DOHH2 (cell line): ENCODE results near the gene BMPER.

Experiments used
- H3F3A ChIP-seq: fragments of 200-600 bp; sonication (generic), shearing (Covaris generic); 2 replicates; pipeline ENCODE4 v1.6.0; 2016; ENCODE audit warnings: antibody characterized with exemption, mild to moderate bottlenecking; ENCODE audit not compliant: control insufficient read depth, insufficient read depth
- H3K27ac ChIP-seq: fragments of 200-600 bp; sonication (generic); 2 replicates; pipeline ENCODE4 v1.5.1; 2014; ENCODE audit warnings: low read depth, mild to moderate bottlenecking, low read length, moderate library complexity
- H3K27me3 ChIP-seq: fragments of 200-600 bp; sonication (generic); 2 replicates; pipeline ENCODE4 v1.6.1; 2014; ENCODE audit warnings: mild to moderate bottlenecking, low read length, mixed read lengths; ENCODE audit not compliant: control insufficient read depth
- H3K36me3 ChIP-seq: fragments of 200-600 bp; sonication (generic); 2 replicates; pipeline ENCODE4 v1.6.1; 2014; ENCODE audit warnings: mild to moderate bottlenecking, low read length, moderate library complexity, mixed read lengths; ENCODE audit not compliant: control insufficient read depth
- H3K4me1 ChIP-seq: fragments of 200-600 bp; sonication (generic); 2 replicates; pipeline ENCODE4 v1.6.1; 2014; ENCODE audit warnings: mild to moderate bottlenecking, low read length, mixed read lengths; ENCODE audit not compliant: control insufficient read depth
- H3K4me2 ChIP-seq: fragments of 200-600 bp; sonication (generic); 2 replicates; pipeline ENCODE4 v1.6.0; 2014; ENCODE audit warnings: mild to moderate bottlenecking, low read length, moderate library complexity
- H3K4me3 ChIP-seq: fragments of 200-600 bp; sonication (generic); 2 replicates; pipeline ENCODE4 v1.5.1; 2014; ENCODE audit warnings: mild to moderate bottlenecking, low read length, mixed read lengths
- H3K79me2 ChIP-seq: fragments of 200-600 bp; sonication (generic); 2 replicates; pipeline ENCODE4 v1.6.1; 2014; ENCODE audit warnings: mild to moderate bottlenecking, low read length, mixed read lengths; ENCODE audit not compliant: control insufficient read depth
- H3K9me2 ChIP-seq: fragments of 200-600 bp; sonication (generic); replicated peaks from 2 replicates; pipeline ENCODE4 v1.6.1; 2014; ENCODE audit warnings: mild to moderate bottlenecking, low read length, mixed read lengths; ENCODE audit not compliant: control insufficient read depth
- H3K9me3 ChIP-seq: fragments of 200-600 bp; sonication (generic); 2 replicates; pipeline ENCODE4 v1.6.1; 2014; ENCODE audit warnings: antibody characterized with exemption, low read length, mixed read lengths; ENCODE audit not compliant: control insufficient read depth, insufficient read depth
- H4K20me1 ChIP-seq: fragments of 200-600 bp; sonication (generic); 2 replicates; pipeline ENCODE4 v1.6.0; 2014; ENCODE audit warnings: low read depth, mild to moderate bottlenecking, antibody characterized with exemption, low read length, moderate library complexity; ENCODE audit not compliant: control insufficient read depth, insufficient read depth
- EZH2phosphoT487 ChIP-seq: fragments of 200-600 bp; sonication (generic); IDR thresholded peaks from 2 replicates; pipeline ENCODE4 v1.6.1; 2017; ENCODE audit warnings: borderline replicate concordance, mild to moderate bottlenecking, antibody characterized with exemption, low read length, moderate library complexity, mixed read lengths
- TF ChIP-seq, protein P1 (sequence below): fragments of 200-600 bp; sonication (generic); IDR thresholded peaks from one replicate; pipeline ENCODE4 v1.5.1; 2014; ENCODE audit warnings: antibody characterized with exemption, mild to moderate bottlenecking, low read depth, low read length; ENCODE audit not compliant: poor library complexity, severe bottlenecking

The BMPER gene

GRCh38 chr7:33932221-33932620, 26.9 kb downstream of the BMPER start:
- no peak overlapping the region for H3K4me2 ChIP-seq

GRCh38 chr7:33932832-33933468, 27.6 kb downstream of the BMPER start:
- Histone ChIP-seq H3K27ac (no peak overlapping the region), H3K36me3 (no peaks in the 10 kb centered on the region), H3K9me3 (no peaks in the 10 kb centered on the region), H3K4me3 (no peak overlapping the region), H3K4me2 (no peak overlapping the region), H3K27me3 (peaks cover 11% of the 10 kb centered on the region), H3K79me2 (no peaks in the 10 kb centered on the region), H3K9me2 (no peaks in the 10 kb centered on the region), H3F3A (no peaks in the 10 kb centered on the region), H4K20me1 (no peaks in the 10 kb centered on the region), H3K4me1 (no peaks in the 10 kb centered on the region)
- TF ChIP-seq EZH2phosphoT487 = no peak
- TF ChIP-seq, protein P1, sequence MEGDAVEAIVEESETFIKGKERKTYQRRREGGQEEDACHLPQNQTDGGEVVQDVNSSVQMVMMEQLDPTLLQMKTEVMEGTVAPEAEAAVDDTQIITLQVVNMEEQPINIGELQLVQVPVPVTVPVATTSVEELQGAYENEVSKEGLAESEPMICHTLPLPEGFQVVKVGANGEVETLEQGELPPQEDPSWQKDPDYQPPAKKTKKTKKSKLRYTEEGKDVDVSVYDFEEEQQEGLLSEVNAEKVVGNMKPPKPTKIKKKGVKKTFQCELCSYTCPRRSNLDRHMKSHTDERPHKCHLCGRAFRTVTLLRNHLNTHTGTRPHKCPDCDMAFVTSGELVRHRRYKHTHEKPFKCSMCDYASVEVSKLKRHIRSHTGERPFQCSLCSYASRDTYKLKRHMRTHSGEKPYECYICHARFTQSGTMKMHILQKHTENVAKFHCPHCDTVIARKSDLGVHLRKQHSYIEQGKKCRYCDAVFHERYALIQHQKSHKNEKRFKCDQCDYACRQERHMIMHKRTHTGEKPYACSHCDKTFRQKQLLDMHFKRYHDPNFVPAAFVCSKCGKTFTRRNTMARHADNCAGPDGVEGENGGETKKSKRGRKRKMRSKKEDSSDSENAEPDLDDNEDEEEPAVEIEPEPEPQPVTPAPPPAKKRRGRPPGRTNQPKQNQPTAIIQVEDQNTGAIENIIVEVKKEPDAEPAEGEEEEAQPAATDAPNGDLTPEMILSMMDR = peak; percentile 98

More at GRCh38 chr7:33932221-33932620, 26.9 kb downstream of the BMPER start:
- Histone ChIP-seq H3K36me3 (no peaks in the 10 kb centered on the region), H3K79me2 (no peaks in the 10 kb centered on the region), H3K4me1 (no peaks in the 10 kb centered on the region), H3K9me2 (no peaks in the 10 kb centered on the region), H4K20me1 (no peaks in the 10 kb centered on the region), H3K9me3 (no peaks in the 10 kb centered on the region), H3K4me3 (no peak overlapping the region), H3K27ac (no peak overlapping the region), H3K27me3 (peaks cover 9% of the 10 kb centered on the region), H3F3A (no peaks in the 10 kb centered on the region)
- TF ChIP-seq, protein P1 = no peak
- TF ChIP-seq EZH2phosphoT487 = no peak

GRCh38 chr7:33933611-33934281, 28.4 kb downstream of the BMPER start:
- Histone ChIP-seq H3K27me3 (peaks cover 11% of the 10 kb centered on the region), H3K9me3 (no peaks in the 10 kb centered on the region), H3K36me3 (no peaks in the 10 kb centered on the region), H3K9me2 (no peaks in the 10 kb centered on the region), H3K27ac (no peak overlapping the region), H3F3A (no peaks in the 10 kb centered on the region), H4K20me1 (no peaks in the 10 kb centered on the region), H3K79me2 (no peaks in the 10 kb centered on the region), H3K4me2 (no peak overlapping the region), H3K4me1 (no peaks in the 10 kb centered on the region), H3K4me3 (no peak overlapping the region)
- TF ChIP-seq, protein P1 = no peak
- no peak for TF ChIP-seq EZH2phosphoT487
